K562 (cell line): ENCODE measurements around the gene TNK2. TPM values are rescaled to one million over a fixed set of nuclear protein-coding genes. Genes with fewer than 3 reads are reported as not detected.

Experiments
- ATAC-seq: fragments of 200-7000 bp; cut with Tn5 transposase; 3 replicates; pipeline ENCODE4 v1.9.1; 2020; ENCODE audit warnings: moderate library complexity
- BruUV-seq: library from RNA; stranded (reverse); fragments of 400-500 nt; replicated peaks from 2 replicates; lab custom pipeline; 2021; lab: Mats Ljungman, UMichigan
- CTCF ChIA-PET: fragments of 300-600 bp; formaldehyde crosslinking; extraction: SDS; loops from one replicate; lab custom pipeline; 2021; ENCODE audit warnings: low intra/inter-chr PET ratio; lab: Yijun Ruan, JAX
- POLR2A ChIA-PET: fragments of 300-600, 350-650 bp; sonication (Branson Sonifier 250); formaldehyde crosslinking; extraction: SDS; loops from one replicate; lab custom pipeline; 2021; ENCODE audit warnings: antibody characterized with exemption, inconsistent platforms; lab: Yijun Ruan, JAX
- DNase-seq, 4 experiments: peaks; one replicate each; pipeline versions ENCODE4 v3.0.0 to v3.0.0-alpha.2; 2011 to 2018; ENCODE audit warnings: low spot score in 3 of 4, mixed read lengths in 3 of 4; ENCODE audit errors: extremely low read depth in 1 of 4
- FAIRE-seq: peaks from 2 replicates; lab custom pipeline; 2011; peaks lifted over from hg19 to GRCh38; lab: Jason Lieb, UNC
- H2AFZ ChIP-seq: 2 replicates; pipeline ENCODE4 v1.6.0; 2011; ENCODE audit warnings: low read depth, low read length, control low read depth, inconsistent platforms
- H3K27ac ChIP-seq: fragments of 200-600 bp; 3 replicates; pipeline ENCODE4 v1.8.0; 2011; ENCODE audit warnings: low read depth, mild to moderate bottlenecking, control low read depth, inconsistent platforms, low read length, moderate library complexity, mixed read lengths; ENCODE audit errors: extremely low read depth
- H3K27me3 ChIP-seq, 2 experiments: fragments of 300-600 bp in 1 of 2; 2 replicates in 1 of 2; 3 replicates in 1 of 2; pipeline versions ENCODE4 v1.6.0 to v1.8.0; 2011; ENCODE audit warnings: inconsistent platforms in 2 of 2, low read length in 2 of 2, mild to moderate bottlenecking in 1 of 2, mixed read lengths in 1 of 2, moderate library complexity in 1 of 2; ENCODE audit not compliant: control insufficient read depth in 2 of 2, insufficient read depth in 2 of 2
- H3K36me3 ChIP-seq: fragments of 300-600 bp; 3 replicates; pipeline ENCODE4 v1.8.0; 2011; ENCODE audit warnings: mild to moderate bottlenecking, low read length, inconsistent platforms; ENCODE audit not compliant: control insufficient read depth, insufficient read depth
- H3K4me1 ChIP-seq, 2 experiments: fragments of 200-600 bp in 1 of 2; replicated peaks in 1 of 2; 2 replicates in 1 of 2; 3 replicates in 1 of 2; pipeline versions ENCODE4 v1.5.1 to v1.8.0; 2011; ENCODE audit warnings: inconsistent platforms in 2 of 2, low read length in 2 of 2, mild to moderate bottlenecking in 1 of 2, mixed read lengths in 1 of 2, moderate library complexity in 1 of 2; ENCODE audit not compliant: control insufficient read depth in 2 of 2, insufficient read depth in 2 of 2
- H3K4me2 ChIP-seq: 2 replicates; pipeline ENCODE4 v1.6.1; 2011; ENCODE audit warnings: low read length, control low read depth, inconsistent platforms, mixed read lengths; ENCODE audit not compliant: insufficient read depth
- H3K4me3 ChIP-seq: fragments of 200-600 bp; sonication (generic), shearing (Covaris generic); 2 replicates; pipeline ENCODE4 v1.5.1; 2016; ENCODE audit warnings: control low read depth, inconsistent platforms
- H3K79me2 ChIP-seq: fragments of 200-600 bp; 3 replicates; pipeline ENCODE4 v1.8.0; 2011; ENCODE audit warnings: low read length, inconsistent platforms; ENCODE audit not compliant: control insufficient read depth, insufficient read depth
- H3K9ac ChIP-seq, 2 experiments: 2 replicates each; pipeline versions ENCODE4 v1.6.0 to v1.6.1; 2011; ENCODE audit warnings: low read depth in 2 of 2, low read length in 2 of 2, control low read depth in 1 of 2, inconsistent platforms in 1 of 2, mild to moderate bottlenecking in 1 of 2, mixed read lengths in 1 of 2; ENCODE audit not compliant: insufficient read depth in 1 of 2
- H3K9me1 ChIP-seq: one replicate; pipeline ENCODE4 v1.6.0; 2011; ENCODE audit warnings: inconsistent platforms, mild to moderate bottlenecking, low read length, moderate library complexity; ENCODE audit not compliant: control insufficient read depth, insufficient read depth
- H3K9me3 ChIP-seq: replicated peaks from 2 replicates; pipeline ENCODE4 v1.5.1; 2011; ENCODE audit warnings: low read depth, low read length, inconsistent platforms; ENCODE audit not compliant: control insufficient read depth, insufficient read depth
- H4K20me1 ChIP-seq: replicated peaks from 2 replicates; pipeline ENCODE4 v1.6.1; 2011; ENCODE audit warnings: low read length, inconsistent platforms, mixed read lengths; ENCODE audit not compliant: control insufficient read depth, insufficient read depth
- CTCFL ChIP-seq: IDR thresholded peaks from 2 replicates; pipeline ENCODE4 v1.6.1; 2011; ENCODE audit warnings: borderline replicate concordance, low read depth, mild to moderate bottlenecking, moderate library complexity, low read length; ENCODE audit not compliant: insufficient read depth, poor library complexity, severe bottlenecking
- EGR1 ChIP-seq: fragments of 450-650 bp; conservative IDR thresholded peaks from 2 replicates; pipeline ENCODE4 v1.6.1; 2017; ENCODE audit warnings: mild to moderate bottlenecking
- KLF13 ChIP-seq: fragments of 450-650 bp; IDR thresholded peaks from 2 replicates; pipeline ENCODE4 v1.6.1; 2016; ENCODE audit warnings: missing genetic modification characterization, low read depth, mild to moderate bottlenecking, missing compliant biosample characterization, moderate library complexity, borderline replicate concordance
- RFX5 ChIP-seq: IDR thresholded peaks from 2 replicates; pipeline ENCODE4 v1.6.1; 2011; ENCODE audit warnings: low read depth, mild to moderate bottlenecking, improper control_type of control experiment, low read length
- TGIF2 ChIP-seq: sonication (generic); formaldehyde crosslinking; IDR thresholded peaks from 2 replicates; pipeline ENCODE4 v1.8.1; 2022; ENCODE audit warnings: mild to moderate bottlenecking, missing genetic modification reagents, moderate library complexity
- WGBS: fragments of 100-300 bp; shearing (Covaris generic); methylation state at CpG from one replicate; pipeline ENCODE4 v1.1.6; 2016; ENCODE audit warnings: low coverage, mixed read lengths; ENCODE audit not compliant: insufficient coverage; ENCODE audit errors: missing lambda C conversion rate; 5-methylcytosine and 5-hydroxymethylcytosine counted together
- in situ Hi-C: fragments of 300-500 bp; cut with MboI; formaldehyde crosslinking; loops from 4 replicates; pipeline ENCODE4 v1.15.0; 2018; ENCODE audit warnings: inconsistent platforms, mixed read lengths
- intact Hi-C: fragments of 100-400 bp; cut with micrococcal nuclease; formaldehyde crosslinking; loops from 2 replicates; pipeline ENCODE4 v1.14.2; 2022
- polyA plus RNA-seq, 8 experiments: library from polyadenylated mRNA; depleted of rRNA in 4 of 8; stranded (reverse) in 5 of 8; unstranded in 3 of 8; fragments of >200 nt; fragmentation: Nextera tagmentation in 2 of 8; fragmentation: Illumina TruSeq in 1 of 8; extraction: Ambion mirVana in 2 of 8; extraction: Trizol in 1 of 8; gene quantifications; 2 replicates each; pipeline versions ENCODE4 v1.2.1 to v1.2.3, GENCODE V29; 2011 to 2014; ENCODE audit warnings: inconsistent platforms in 1 of 8, missing spikeins in 1 of 8
- total RNA-seq, 7 experiments: library from RNA; depleted of rRNA in 6 of 7; stranded (reverse); fragments of >200 nt in 6 of 7; fragmentation: Illumina TruSeq in 2 of 7; extraction: Trizol in 2 of 7; gene quantifications; 2 replicates each; pipeline versions ENCODE4 v1.2.1 to v1.2.3, GENCODE V29; 2011 to 2021; ENCODE audit warnings: low replicate concordance in 1 of 7

TNK2 gene
- total and polyA plus RNA-seq, 9 of the 15 experiments (the other 6 are each of a cell fraction or from before 2014, with no cell fraction given) = 0.03 to 33.8 (median 6.5) TPM

DNA sequence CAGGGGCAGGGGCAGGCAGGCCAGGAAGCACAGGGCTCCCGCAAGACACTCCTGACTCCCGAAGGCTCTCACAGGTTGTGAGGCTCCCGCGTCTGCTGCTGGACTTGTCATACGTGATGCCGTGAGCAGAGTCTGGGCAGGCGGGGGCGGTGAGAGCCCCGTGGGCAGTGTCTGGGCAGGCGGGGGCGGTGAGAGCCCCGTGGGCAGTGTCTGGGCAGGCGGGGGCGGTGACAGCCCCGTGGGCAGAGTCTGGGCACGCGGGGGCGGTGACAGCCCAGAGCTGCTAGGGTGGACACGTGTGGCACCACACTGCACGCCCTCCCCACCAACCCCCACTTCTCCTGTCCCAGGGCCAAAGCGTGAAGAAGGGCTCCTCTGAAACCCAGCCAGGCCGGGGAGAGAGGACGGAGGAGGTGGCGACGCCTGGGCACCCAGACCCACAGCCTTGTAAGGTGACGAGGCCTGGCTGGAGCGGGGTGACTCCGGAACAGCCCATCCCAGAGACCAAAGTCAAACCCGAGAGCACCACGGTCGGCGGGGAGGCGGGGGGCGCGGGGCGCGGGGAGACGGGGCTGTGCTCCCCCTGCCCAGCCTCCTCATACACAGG is 35.0 kb downstream of the TNK2 start:
- Histone ChIP-seq H3K4me1 (peaks cover 14 to 63% of the 10 kb centered on the region in 2 experiments), H3K9ac (no peak overlapping the region), H4K20me1 (no peaks in the 10 kb centered on the region)
- in situ Hi-C loops = no loop called here
- CTCF ChIA-PET = no interaction called here
- ATAC-seq = no peak
- TF ChIP-seq CTCFL = no peak
- peak; percentile 27 for TF ChIP-seq EGR1
- no peak for TF ChIP-seq KLF13 (tag)
- no peak for TF ChIP-seq RFX5
- TF ChIP-seq TGIF2 (CRISPR knock-in tag) = no peak
- TF ChIP-seq, all 486 proteins: peak for 1
- FAIRE-seq (no peak), DNase-seq (no peak)
- POLR2A ChIA-PET = no interaction called here
- no peak overlapping the region for H3K27ac ChIP-seq
- intact Hi-C loops = no loop called here
- H3K79me2 ChIP-seq = no peaks in the 10 kb centered on the region; the same call in 2 of the 3 replicates
- no peak overlapping the region for H2AFZ ChIP-seq
- no peaks in the 10 kb centered on the region for H3K9me3 ChIP-seq
- H3K9me1 ChIP-seq = no peaks in the 10 kb centered on the region
- WGBS = 90% methylated on average over 22 of the region's 38 CpGs
- no peak overlapping the region for H3K4me2 ChIP-seq
- no TSS peak for BruUV-seq
- H3K4me3 ChIP-seq = no peak overlapping the region
- no peaks in the 10 kb centered on the region for H3K27me3 ChIP-seq
- H3K36me3 ChIP-seq = peaks cover 10% of the 10 kb centered on the region; the same call in 1 of the 3 replicates
